GM18508 (cell line): ENCODE data around the gene SUSD4.
"Not testable (repeated sequence)": the region's sequence is repeated elsewhere in the genome, so short reads cannot be mapped to it uniquely, and the experiment has no call there.

Source experiments
- ATAC-seq: cut with Tn5 transposase; IDR thresholded peaks from one replicate; pipeline ENCODE4 v1.9.1; 2021; ENCODE audit warnings: moderate number of reproducible peaks; ENCODE audit not compliant: insufficient read depth, unreplicated experiment

The SUSD4 gene

GRCh38 chr1:223301371-223301770 lies 62.6 kb downstream of the SUSD4 start:
- no peak for ATAC-seq

DNA sequence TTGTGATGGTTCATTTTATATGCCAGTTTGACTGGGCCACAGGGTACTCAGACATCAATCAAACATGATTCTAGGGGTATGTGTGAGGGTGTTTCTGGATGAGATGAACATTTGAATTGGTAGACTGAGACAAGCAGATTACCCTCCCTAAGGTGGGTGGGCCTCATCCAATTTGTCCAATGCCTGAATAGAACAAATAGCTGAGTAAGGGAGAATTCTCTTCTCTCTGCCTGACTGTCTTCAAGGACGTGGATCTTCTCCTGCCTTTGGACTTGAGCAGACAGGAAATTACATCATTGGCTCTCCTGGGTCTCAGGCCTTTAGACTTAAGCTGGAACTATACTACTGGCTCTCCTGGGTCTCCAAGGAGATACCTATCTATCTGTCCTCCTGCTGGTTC lies 64.4 kb downstream of the SUSD4 start:
- ATAC-seq = no peak

- no peak for ATAC-seq
Observed at GRCh38 chr1:223298701-223299100, 65.3 kb downstream of the SUSD4 start.

GRCh38 chr1:223297800-223298199 lies 66.2 kb downstream of the SUSD4 start:
- no peak for ATAC-seq

- ATAC-seq = no peak
Observed at GRCh38 chr1:223291796-223292195, 72.2 kb downstream of the SUSD4 start.

DNA sequence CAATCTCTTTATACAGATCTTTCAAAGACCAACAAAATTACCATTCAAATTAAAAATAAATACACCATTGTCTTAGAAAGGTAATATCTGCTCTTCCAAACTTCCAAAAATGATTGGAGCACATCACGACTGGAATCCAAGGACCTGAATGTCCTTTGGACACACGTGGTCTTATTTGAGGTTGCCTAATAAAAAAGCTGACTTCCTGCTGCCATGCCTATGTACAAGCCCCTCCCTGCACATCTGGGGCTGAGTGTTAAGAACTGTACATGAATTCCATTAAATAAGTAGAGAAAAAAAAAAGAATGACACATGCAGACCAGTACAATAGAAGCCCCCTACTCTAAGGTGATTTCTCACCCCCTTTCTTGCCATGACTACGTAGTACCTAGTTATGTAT lies 73.6 kb downstream of the SUSD4 start:
- ATAC-seq = no peak

DNA sequence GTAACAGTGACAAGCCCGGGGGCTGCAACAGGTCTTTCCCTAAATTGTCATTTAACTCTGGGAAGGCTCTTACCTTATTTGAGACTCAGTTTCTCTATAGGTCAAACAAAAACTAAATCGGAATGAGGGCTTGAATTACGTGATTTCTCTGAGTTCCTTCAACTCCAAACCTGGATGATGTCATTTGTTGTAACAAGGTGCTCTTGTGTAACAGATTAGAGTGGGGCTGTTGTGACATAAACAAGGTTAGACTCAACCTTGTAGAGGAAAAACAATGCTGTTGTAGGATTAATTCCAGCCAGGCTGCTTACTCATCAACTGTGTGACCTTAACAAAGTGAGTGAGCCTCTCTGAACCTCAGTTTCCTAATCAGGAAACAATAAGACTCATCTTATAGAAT lies 74.4 kb downstream of the SUSD4 start:
- ATAC-seq = no peak

- no peak for ATAC-seq
Observed at GRCh38 chr1:223288826-223289225, 75.2 kb downstream of the SUSD4 start.

- ATAC-seq = no peak
Observed at GRCh38 chr1:223285452-223285851, 78.5 kb downstream of the SUSD4 start.

DNA sequence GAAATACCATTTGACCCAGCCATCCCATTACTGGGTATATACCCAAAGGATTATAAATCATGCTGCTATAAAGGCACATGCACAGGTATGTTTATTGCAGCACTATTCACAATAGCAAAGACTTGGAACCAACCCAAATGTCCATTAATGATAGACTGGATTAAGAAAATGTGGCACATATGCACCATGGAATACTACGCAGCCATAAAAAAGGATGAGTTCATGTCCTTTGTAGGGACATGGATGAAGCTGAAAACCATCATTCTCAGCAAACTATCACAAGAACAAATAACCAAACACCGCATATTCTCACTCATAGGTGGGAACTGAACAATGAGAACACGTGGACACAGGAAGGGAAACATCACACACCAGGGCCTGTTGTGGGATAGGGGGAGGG lies 80.3 kb downstream of the SUSD4 start:
- not testable (repeated sequence) for ATAC-seq

DNA sequence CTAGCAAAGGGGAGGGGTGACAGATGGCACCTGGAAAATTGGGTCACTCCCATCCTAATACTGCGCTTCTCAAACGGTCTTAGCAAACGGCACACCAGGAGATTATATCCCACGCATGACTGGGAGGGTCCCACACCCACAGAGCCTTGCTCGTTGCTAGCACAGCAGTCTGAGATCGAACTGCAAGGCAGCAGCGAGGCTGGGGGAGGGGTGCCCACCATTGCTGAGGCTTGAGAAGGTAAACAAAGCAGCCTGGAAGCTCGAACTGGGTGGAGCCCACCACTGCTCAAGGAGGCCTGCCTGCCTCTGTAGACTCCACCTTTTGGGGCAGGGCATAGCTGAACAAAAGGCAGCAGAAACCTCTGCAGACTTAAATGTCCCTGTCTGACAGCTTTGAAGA lies 85.7 kb downstream of the SUSD4 start:
- not testable (repeated sequence) for ATAC-seq

DNA sequence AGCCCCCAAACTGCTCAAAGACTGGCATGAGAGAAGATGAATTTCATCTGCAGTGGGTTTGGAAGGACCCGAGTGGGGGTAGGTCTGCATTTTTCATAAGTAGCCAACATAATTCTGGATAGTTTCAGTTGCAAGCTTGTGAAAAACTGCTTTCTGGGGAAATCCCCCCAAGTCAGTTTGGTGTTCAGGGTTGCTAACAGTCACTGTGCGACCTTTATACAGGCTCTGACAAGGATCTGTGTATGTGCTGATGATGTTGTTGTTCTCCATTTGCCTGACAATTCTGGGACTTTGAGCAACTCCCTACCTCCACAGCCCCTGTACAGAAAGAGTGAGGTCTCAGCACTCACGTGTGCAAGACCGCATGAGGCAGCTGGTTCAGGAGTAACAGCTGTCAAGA lies 87.9 kb downstream of the SUSD4 start:
- ATAC-seq = no peak

- ATAC-seq = no peak
Observed at GRCh38 chr1:223273511-223273910, 90.5 kb downstream of the SUSD4 start.

GRCh38 chr1:223271085-223271781 lies 92.7 kb downstream of the SUSD4 start:
- no peak for ATAC-seq

DNA sequence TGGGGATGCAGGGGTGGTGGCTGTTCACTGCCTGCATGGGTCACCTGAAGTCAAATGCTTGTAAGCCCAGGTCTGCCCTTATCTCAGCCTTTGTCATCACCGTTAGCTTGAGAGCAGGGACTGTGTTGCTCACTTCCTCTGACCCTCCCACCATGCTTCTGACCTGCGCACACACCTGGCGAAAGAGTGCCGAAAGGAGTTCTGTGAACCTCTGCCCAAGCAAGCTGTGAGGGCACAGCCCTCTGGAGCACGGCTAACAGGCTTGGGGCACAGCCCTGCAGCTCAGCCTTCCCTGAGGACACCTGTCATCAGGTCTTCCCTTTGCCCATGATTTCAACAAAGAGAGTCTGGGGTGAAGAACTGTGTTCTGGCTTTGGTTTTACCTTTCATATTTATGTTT lies 93.8 kb downstream of the SUSD4 start:
- no peak for ATAC-seq

GRCh38 chr1:223269006-223269405 lies 95.0 kb downstream of the SUSD4 start:
- ATAC-seq = no peak

DNA sequence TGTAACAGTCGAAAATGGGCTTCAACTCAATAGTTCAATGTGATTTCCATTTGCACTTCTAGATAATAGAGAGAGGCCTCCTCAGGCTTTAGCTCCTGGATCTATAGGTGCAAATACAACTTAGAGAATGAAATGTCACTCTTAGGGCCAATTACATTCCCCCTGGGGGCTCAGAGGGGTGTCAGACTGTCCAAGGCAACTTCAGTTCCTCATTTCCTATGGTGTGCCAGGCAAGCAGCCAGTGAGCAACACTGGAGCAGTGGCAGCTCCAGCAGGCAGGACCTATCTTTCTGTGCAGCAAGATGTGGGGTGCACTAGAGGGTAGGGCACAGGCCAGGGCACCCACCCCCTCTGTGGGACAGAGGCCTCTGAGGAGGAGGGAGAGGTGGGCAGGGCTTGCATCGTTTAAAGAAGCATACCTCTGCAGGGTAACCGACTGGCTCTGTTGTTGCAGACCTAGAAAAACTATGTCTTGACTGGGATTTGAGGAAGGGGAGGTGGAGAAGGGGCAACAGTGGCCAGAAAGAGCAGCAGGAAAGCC lies 97.3 kb downstream of the SUSD4 start:
- no peak for ATAC-seq

DNA sequence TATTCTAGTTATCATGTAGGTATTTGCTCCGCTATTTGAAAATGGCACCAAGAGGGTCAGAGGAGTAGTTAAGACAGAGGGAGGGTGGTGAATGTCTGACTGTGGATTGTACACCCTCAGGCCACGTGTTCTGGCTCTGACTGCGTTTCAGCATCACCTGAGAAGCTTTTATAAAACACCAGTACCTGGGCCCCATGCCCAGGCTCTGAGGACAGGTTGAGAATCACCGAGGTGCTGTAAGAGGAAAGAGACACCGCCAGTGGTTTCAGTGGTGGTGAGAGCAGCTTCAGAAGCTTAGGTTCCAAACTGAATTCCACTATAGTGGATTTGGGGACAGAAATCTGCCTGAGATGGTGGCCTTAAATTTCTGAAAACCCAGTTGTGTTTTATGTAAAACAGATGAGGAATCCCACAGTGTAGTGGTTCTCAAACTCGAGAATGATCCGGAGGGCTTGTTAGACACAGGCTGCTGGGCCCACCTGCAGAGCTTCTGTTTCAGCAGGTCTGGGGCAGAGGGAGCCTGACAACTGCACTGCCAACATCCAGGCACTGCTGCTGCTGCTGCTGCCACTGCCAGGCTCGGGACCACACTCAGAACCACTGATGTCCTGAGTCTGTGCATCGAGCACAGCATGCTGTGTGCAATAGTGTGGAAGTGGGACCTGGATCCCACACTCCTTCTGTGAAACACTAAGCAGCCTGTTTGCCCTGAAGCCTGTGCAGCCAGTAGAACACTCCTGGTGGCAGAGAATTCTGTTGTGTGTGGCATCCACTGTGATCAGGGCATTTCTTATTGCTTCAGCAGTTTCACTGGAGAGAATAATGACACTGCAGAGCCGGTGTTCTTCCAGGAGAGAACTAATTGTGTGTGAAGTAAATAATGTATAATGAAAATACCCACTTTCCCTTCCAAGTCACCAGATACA lies 98.7 kb downstream of the SUSD4 start:
- ATAC-seq = no peak

DNA sequence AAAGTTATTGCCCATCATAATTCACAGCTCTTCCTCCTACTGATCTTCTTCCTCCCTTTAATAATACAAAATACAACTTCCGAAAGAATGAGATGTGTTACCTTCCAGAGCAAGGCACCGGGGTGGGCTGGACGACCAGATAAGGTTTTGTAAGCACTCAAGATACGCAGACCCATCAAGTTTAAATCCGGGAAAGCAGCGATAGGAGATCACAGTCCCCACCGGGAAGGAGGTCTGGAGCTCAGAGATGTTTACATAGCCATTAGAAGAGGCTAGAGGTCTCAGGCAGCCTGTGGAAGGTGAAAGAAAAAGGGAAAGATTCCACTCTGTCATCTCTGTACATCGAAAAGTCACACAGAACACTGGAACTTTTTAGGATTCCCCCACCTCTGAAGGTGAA lies 99.4 kb downstream of the SUSD4 start:
- ATAC-seq = no peak

DNA sequence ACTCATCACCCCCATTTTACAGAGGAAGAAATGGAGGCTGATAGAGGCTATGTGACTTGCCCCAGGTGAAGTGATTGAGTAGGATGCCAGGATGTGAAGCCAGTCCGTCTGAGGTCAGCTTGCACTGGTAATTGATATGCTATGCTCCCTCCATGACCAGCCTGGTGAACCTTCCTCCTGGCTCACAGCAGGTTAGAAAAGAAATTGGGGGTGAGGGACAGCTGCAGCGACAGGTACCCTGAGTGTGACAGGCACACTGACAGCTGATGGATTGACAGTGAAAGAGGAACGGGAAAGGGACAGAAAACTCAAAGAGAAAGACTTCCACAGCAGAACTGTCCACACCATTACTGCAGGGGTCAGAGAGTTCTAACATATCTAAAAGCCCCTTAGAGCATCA lies 102.1 kb downstream of the SUSD4 start:
- no peak for ATAC-seq

GRCh38 chr1:223260712-223261111 lies 103.3 kb downstream of the SUSD4 start:
- ATAC-seq = no peak
